Keratinocyte (primary cell): ENCODE results near the gene CACNG5.

ENCODE experiments used
- CTCF ChIP-seq, 3 experiments: IDR thresholded peaks in 1 of 3; conservative IDR thresholded peaks in 1 of 3; optimal IDR thresholded peaks in 1 of 3; 2 replicates in 2 of 3; 3 replicates in 1 of 3; pipeline versions ENCODE3 to v1.5.1; 2011; ENCODE audit warnings: low read length in 3 of 3, mild to moderate bottlenecking in 3 of 3, moderate library complexity in 2 of 3, control low read depth in 1 of 3, inconsistent platforms in 1 of 3; ENCODE audit not compliant: insufficient read depth in 2 of 3; ENCODE audit errors: extremely low read depth in 1 of 3
- EZH2 ChIP-seq: IDR thresholded peaks from one replicate; pipeline ENCODE4 v1.6.1; 2012; ENCODE audit warnings: inconsistent platforms, mild to moderate bottlenecking, low read length, moderate library complexity

DNA sequence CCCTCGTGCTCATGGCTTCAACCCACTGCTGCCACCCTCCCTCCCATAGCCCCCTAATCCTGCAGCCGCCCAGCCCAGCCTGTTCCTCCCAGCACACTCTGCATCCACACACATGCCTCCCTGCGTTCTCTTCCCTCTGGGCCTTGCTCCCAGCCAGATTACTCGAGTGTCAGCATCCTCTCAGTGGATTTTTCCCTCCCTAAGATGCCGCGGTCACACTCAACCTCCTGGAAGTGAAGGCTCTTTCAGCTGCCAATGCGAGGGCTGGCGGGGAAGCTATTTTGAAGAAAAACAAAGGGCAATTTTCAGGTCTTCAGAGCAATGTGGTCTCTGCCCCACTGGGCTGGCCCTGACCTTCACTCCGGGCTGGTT, 23.2 kb upstream of the CACNG5 start:
- TF ChIP-seq CTCF (optimal IDR thresholded peaks at IDR 0.05 in 1 of 3, IDR thresholded peaks at IDR 0.05 in 1 of 3, conservative IDR thresholded peaks at IDR 0.05 in 1 of 3; ENCODE audit: extremely low read depth in 1 of 3, insufficient read depth in 2 of 3, low read length in 3 of 3) (no peak), EZH2 (no peak)
